ENCODE results near the gene LIPK. TPM values are rescaled to one million over a fixed set of nuclear protein-coding genes. Genes with fewer than 3 reads are reported as not detected.

Gene LIPK
- total RNA-seq, 1 experiment from 2014 or later, result not detected

DNA sequence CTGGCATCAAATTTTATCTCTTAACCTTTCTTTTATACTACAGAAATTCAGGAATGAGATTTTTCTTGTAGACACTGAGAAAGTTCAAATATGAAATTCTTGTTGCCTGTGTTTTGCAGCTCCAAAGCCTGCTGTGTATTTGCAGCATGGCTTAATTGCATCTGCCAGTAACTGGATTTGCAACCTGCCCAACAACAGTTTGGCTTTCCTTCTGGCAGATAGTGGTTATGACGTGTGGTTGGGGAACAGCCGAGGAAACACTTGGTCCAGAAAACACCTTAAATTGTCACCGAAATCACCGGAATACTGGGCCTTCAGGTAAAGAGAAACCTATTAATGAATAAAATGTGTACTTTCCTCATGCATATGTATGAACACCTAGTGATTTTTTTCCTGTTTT is 24.8 kb downstream of the LIPK start (continued):
- no peak for TF ChIP-seq ZBTB21 (CRISPR knock-in tag; IDR thresholded peaks at IDR 0.05; ENCODE audit: borderline replicate concordance)
- no peak for TF ChIP-seq AFF4 (CRISPR knock-in tag; IDR thresholded peaks at IDR 0.05; ENCODE audit: borderline replicate concordance)
- TF ChIP-seq ZNF671 (CRISPR knock-in tag; IDR thresholded peaks at IDR 0.05), result no peak
- TF ChIP-seq RELA (CRISPR knock-in tag; IDR thresholded peaks at IDR 0.05; ENCODE audit: borderline replicate concordance), result no peak
- TF ChIP-seq ELF4 (CRISPR knock-in tag; IDR thresholded peaks at IDR 0.05; ENCODE audit: low read depth), result no peak
- no peak for TF ChIP-seq SMAD3 (CRISPR knock-in tag; IDR thresholded peaks at IDR 0.05; ENCODE audit: borderline replicate concordance)
- TF ChIP-seq, protein P1, sequence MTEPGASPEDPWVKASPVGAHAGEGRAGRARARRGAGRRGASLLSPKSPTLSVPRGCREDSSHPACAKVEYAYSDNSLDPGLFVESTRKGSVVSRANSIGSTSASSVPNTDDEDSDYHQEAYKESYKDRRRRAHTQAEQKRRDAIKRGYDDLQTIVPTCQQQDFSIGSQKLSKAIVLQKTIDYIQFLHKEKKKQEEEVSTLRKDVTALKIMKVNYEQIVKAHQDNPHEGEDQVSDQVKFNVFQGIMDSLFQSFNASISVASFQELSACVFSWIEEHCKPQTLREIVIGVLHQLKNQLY (CRISPR knock-in tag; IDR thresholded peaks at IDR 0.05), result no peak

DNA sequence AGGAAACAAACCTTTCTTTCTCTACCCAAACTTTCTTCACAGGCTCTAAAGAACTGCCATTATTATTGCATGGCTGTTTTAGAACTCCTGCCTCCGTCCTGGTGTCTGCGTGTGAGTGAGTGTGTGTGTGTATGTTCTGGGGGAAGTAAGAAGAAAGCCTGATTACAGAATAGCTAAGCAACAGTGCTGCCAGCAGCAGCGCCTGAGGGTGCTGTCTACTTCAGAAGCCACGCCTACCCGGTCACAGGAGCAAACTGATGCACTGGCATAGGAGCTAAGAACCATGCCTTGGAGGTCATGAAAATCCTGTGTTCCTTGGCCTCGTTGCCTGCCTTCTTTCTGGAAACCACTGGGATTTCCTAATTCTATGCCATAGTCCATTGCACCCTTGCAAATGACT is 25.2 kb downstream of the LIPK start:
- peak; percentile 31 for DNase-seq (ENCODE audit: low spot score)
- CTCF ChIA-PET, result interaction anchor here (1.0 to 5.8 kb wide), 4 partner anchors 10 to 203 kb away, joined by 3 to 77 read pairs (median 3); no protein-coding TSS in a partner anchor

More for the DNA sequence above, 25.2 kb downstream of the LIPK start:
- Mint-ChIP-seq H3K9me3 (no peaks in the 10 kb centered on the region), H3K27ac (no peak overlapping the region), H3K27me3 (ENCODE audit: low read depth) (peaks cover 26% of the 10 kb centered on the region), H3K4me3 (no peak overlapping the region), H3K36me3 (no peaks in the 10 kb centered on the region), H3K4me1 (peaks cover 13% of the 10 kb centered on the region)
- ATAC-seq, result peak; percentile 37
- no peak for TF ChIP-seq ZNF121 (CRISPR knock-in tag; IDR thresholded peaks at IDR 0.05)
- TF ChIP-seq ZBTB43 (CRISPR knock-in tag; IDR thresholded peaks at IDR 0.05), result no peak
- no peak for TF ChIP-seq AFF4 (CRISPR knock-in tag; IDR thresholded peaks at IDR 0.05; ENCODE audit: borderline replicate concordance)
- TF ChIP-seq, protein P2, sequence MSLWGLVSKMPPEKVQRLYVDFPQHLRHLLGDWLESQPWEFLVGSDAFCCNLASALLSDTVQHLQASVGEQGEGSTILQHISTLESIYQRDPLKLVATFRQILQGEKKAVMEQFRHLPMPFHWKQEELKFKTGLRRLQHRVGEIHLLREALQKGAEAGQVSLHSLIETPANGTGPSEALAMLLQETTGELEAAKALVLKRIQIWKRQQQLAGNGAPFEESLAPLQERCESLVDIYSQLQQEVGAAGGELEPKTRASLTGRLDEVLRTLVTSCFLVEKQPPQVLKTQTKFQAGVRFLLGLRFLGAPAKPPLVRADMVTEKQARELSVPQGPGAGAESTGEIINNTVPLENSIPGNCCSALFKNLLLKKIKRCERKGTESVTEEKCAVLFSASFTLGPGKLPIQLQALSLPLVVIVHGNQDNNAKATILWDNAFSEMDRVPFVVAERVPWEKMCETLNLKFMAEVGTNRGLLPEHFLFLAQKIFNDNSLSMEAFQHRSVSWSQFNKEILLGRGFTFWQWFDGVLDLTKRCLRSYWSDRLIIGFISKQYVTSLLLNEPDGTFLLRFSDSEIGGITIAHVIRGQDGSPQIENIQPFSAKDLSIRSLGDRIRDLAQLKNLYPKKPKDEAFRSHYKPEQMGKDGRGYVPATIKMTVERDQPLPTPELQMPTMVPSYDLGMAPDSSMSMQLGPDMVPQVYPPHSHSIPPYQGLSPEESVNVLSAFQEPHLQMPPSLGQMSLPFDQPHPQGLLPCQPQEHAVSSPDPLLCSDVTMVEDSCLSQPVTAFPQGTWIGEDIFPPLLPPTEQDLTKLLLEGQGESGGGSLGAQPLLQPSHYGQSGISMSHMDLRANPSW (CRISPR knock-in tag; conservative IDR thresholded peaks at IDR 0.05; ENCODE audit: low read depth), result no peak
- no peak for TF ChIP-seq CREB1 (CRISPR knock-in tag; IDR thresholded peaks at IDR 0.05)
- no peak for TF ChIP-seq ZNF317 (CRISPR knock-in tag; IDR thresholded peaks at IDR 0.05; ENCODE audit: borderline replicate concordance, low read depth)
- TF ChIP-seq USF1 (CRISPR knock-in tag; IDR thresholded peaks at IDR 0.05), result no peak
- no peak for TF ChIP-seq E2F1 (CRISPR knock-in tag; IDR thresholded peaks at IDR 0.05)
- TF ChIP-seq TEAD4 (CRISPR knock-in tag; IDR thresholded peaks at IDR 0.05), result no peak
- POLR2A ChIA-PET, result no interaction called here
